ENCODE results near the gene PRKCH.

GRCh38 chr14:61426048-61426447 lies 104.7 kb downstream of the PRKCH start:
- TF ChIP-seq CTCF (IDR thresholded peaks at IDR 0.05) (no peak), POLR2A (IDR thresholded peaks at IDR 0.05) (no peak)
